ENCODE results near the gene CLMP. TPM values are rescaled to one million over a fixed set of nuclear protein-coding genes. Genes with fewer than 3 reads are reported as not detected.
"Not testable (repeated sequence)": the region's sequence is repeated elsewhere in the genome, so short reads cannot be mapped to it uniquely, and the experiment has no call there.

Gene CLMP
- total RNA-seq, 1 experiment from 2014 or later, result 10.5 TPM

DNA sequence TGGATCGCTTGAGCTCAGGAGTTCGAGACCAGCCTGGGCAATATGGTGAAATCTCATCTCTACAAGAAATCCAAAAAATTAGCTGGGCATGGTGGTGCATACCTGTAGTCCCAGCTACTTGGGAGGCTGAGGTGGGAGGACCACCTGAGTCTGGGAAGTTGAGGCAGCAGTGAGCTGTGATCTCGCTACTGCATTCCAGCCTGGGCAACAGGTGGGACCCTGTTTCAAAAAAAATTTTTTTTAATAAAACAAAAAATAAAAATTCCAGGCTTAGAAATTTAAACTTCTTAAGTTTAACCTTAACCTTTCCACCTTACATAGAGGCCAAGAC is 21.2 kb downstream of the CLMP start:
- no peak for DNase-seq (ENCODE audit: extremely low read depth, low read depth)

DNA sequence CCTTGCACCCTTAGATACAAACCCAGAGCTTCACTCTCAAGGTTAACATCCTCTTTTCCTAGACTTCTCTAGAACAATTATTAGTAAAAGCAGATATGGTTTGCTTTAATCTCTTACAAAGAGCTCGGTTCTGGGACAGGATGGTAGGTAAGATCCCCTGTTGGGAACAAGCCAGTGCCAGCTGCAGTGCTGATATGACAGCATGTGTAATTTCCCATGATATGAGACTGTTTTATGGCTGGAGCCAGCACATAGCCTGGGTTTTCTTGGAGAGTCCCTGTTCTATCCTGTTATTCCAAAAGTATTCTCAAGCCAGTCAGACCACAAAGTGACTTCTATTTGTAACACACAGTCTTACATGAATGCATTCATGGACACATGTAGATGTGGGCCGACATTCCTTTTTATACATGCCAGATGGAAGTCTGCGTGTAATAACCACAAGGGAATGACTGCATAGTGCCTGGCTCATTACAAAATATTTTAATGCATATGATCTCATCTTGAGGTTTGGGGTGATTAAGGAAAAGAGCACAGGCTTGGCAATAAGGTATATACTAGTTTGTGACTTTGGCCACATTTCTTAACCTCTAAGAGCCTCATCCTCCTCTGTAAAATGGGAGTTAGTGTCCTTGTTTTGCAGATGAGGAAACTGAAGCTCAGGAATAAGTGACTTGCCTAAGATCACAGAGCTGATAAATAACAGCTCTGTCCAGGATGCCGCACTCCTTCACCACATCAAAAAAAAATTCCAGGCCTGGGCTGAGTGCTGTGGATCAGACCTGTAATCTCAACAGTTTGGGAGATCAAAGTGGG is 21.8 kb downstream of the CLMP start:
- no peak for DNase-seq (ENCODE audit: extremely low read depth, low read depth)

- DNase-seq (ENCODE audit: extremely low read depth, low read depth), result no peak
Observed at GRCh38 chr11:123170929-123171328, 24.1 kb downstream of the CLMP start.

- no peak for DNase-seq (ENCODE audit: extremely low read depth, low read depth)
Observed at GRCh38 chr11:123169821-123170220, 25.2 kb downstream of the CLMP start.

- DNase-seq (ENCODE audit: extremely low read depth, low read depth), result no peak
Observed at GRCh38 chr11:123168955-123169484, 26.0 kb downstream of the CLMP start.

GRCh38 chr11:123168241-123168640 is 26.8 kb downstream of the CLMP start:
- DNase-seq (ENCODE audit: extremely low read depth, low read depth), result no peak

- no peak for DNase-seq (ENCODE audit: extremely low read depth, low read depth)
Observed at GRCh38 chr11:123166071-123166559, 28.9 kb downstream of the CLMP start.

DNA sequence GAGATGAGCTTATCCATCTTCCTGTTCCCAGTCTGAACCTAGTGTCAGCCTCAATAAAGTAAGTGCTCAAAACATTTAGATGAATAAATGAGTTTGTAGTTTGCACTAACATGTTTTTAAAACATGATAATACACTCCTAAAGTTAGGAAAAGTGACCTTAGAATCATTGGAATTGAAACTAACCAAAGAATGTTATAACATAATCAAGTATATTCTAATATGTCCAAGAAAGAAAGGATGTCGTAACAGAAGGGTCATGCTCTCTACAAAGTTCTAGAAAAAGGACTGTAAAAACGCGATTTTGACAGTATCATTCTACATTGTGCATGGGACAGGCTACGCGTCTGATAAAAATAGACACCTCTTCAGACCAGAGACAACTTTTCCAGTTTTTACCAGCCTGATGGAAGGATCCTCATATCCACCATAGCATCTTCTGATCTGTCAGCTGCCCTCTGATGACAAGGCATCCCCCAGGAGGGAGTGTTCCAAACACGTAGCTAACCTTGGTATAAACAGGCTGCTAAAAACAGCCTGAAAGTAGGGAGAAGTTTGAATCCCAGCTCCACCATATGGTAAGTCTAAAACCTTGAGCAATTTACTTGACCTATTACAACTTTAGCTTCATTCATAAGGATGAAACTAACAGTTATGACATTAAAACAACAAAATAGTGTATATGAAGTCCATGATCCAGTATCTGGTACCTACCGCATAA is 30.2 kb downstream of the CLMP start:
- DNase-seq (ENCODE audit: extremely low read depth, low read depth), result no peak

DNA sequence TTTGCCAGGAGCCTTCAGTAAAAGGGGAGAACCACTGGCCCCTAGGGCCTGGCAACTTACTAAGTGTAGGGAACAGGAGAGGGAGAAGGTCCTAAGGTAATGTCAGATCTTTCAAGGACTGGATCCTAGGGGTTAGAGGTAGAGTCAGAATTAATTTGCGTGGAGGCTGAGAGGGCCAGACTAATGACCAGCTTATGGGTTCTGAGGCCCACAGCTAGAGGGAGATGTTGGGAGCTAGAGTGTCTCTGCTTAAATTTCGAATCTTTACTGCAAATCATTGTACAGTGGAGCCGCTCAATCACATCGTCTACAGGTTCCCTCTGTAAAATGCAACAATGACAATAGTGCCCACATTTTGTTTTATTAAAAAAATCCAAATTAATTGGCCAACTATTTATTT is 31.4 kb downstream of the CLMP start:
- DNase-seq (ENCODE audit: extremely low read depth, low read depth), result no peak

- no peak for DNase-seq (ENCODE audit: extremely low read depth, low read depth)
Observed at GRCh38 chr11:123161376-123162030, 33.5 kb downstream of the CLMP start.

- no peak for DNase-seq (ENCODE audit: extremely low read depth, low read depth)
Observed at GRCh38 chr11:123159183-123159857, 35.7 kb downstream of the CLMP start.

GRCh38 chr11:123158033-123159003 is 36.7 kb downstream of the CLMP start:
- no peak for DNase-seq (ENCODE audit: extremely low read depth, low read depth)

DNA sequence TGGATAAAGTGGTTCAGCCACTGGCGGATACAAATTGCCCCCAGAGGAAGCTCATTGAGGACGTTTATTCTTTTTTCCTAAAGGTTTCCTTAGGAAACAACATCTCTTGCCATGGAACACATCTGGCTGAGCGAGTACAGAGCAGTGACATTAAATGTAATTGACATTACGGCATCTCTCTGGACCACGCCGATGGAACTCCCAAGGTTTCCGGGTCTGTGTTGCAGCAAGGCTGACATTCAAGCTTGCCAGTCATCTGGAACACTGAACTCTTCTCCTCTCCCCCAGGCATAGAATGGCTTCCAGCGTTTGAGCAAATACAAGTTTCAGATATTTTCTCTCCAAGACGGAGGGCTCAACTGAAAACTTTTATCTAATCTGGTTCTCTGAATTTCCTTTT is 42.1 kb downstream of the CLMP start:
- DNase-seq (ENCODE audit: extremely low read depth, low read depth), result no peak

- not testable (repeated sequence) for DNase-seq (ENCODE audit: extremely low read depth, low read depth)
Observed at GRCh38 chr11:123152346-123152745, 42.7 kb downstream of the CLMP start.

GRCh38 chr11:123151796-123152195 is 43.3 kb downstream of the CLMP start:
- DNase-seq (ENCODE audit: extremely low read depth, low read depth), result no peak

DNA sequence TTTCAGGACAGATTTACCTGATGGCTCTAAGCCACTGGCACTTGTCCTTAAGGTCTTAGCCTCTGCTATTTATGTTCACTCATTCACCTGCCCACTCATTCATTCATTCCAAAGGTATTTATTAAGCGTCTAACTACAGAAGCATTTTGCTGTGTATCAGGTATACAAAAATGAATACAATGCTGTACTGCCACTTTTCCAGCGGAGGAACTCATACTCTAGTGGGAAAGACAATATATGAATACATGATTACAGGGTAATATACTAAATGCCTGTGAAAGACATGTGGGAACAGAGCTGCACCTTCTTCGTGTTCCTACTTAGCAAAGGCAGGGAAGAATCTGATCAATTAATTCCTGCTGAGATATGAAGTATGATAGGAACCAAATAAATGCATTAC is 43.7 kb downstream of the CLMP start:
- no peak for DNase-seq (ENCODE audit: extremely low read depth, low read depth)

DNA sequence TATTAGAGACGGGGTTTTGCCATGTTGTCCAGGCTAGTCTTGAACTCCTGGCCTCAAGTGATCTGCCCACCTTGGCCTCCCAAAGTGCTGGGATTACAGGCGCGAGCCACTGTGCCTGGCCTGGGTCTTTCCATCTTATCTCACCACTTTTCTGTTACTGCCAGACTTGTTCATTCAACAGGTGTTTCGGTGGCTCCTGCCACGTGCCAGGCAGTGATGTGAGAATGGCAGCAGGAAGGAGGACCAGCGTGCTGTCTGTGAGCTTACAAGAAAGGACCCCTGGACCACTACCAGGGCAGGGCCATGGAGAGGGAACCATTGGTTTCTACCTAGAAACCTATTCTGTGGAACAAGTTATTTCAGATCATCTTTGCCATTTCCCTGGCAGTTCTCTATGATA is 44.2 kb downstream of the CLMP start:
- DNase-seq (ENCODE audit: extremely low read depth, low read depth), result no peak

- DNase-seq (ENCODE audit: extremely low read depth, low read depth), result no peak
Observed at GRCh38 chr11:123148965-123149364, 46.1 kb downstream of the CLMP start.

- no peak for DNase-seq (ENCODE audit: extremely low read depth, low read depth)
Observed at GRCh38 chr11:123145661-123146060, 49.4 kb downstream of the CLMP start.

DNA sequence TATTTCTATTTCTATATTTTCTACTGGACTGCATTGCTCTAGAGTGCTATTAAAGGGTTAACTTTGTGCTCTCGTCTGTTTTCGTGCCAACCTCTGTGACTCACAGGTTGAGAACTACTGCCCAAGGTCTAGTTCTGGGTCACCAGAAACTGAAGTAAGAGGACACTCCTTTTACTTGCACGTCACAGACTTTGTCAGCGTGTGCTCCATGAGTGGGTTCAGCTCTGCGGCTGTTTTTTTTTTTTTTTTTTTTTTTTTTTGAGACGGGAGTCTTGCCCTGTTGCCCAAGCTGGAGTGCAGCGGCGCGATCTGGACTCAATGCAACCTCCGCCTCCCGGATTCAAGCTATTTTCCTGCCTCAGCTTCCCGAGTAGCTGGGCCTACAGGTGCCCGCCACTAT is 49.8 kb downstream of the CLMP start:
- peak; percentile 94 for DNase-seq (ENCODE audit: extremely low read depth, low read depth)

Data from NCI-H460 (cell line).